Measurements from ENCODE around the gene GALNT7.

GRCh38 chr4:173253561-173253960 lies 85.0 kb downstream of the GALNT7 start:
- TF ChIP-seq EZH2 (IDR thresholded peaks at IDR 0.05; ENCODE audit: borderline replicate concordance, insufficient read depth, low read length, poor library complexity, severe bottlenecking) (no peak), CTCF (IDR thresholded peaks at IDR 0.05; ENCODE audit: poor library complexity, severe bottlenecking) (no peak)
- TF ChIP-seq, protein P1, sequence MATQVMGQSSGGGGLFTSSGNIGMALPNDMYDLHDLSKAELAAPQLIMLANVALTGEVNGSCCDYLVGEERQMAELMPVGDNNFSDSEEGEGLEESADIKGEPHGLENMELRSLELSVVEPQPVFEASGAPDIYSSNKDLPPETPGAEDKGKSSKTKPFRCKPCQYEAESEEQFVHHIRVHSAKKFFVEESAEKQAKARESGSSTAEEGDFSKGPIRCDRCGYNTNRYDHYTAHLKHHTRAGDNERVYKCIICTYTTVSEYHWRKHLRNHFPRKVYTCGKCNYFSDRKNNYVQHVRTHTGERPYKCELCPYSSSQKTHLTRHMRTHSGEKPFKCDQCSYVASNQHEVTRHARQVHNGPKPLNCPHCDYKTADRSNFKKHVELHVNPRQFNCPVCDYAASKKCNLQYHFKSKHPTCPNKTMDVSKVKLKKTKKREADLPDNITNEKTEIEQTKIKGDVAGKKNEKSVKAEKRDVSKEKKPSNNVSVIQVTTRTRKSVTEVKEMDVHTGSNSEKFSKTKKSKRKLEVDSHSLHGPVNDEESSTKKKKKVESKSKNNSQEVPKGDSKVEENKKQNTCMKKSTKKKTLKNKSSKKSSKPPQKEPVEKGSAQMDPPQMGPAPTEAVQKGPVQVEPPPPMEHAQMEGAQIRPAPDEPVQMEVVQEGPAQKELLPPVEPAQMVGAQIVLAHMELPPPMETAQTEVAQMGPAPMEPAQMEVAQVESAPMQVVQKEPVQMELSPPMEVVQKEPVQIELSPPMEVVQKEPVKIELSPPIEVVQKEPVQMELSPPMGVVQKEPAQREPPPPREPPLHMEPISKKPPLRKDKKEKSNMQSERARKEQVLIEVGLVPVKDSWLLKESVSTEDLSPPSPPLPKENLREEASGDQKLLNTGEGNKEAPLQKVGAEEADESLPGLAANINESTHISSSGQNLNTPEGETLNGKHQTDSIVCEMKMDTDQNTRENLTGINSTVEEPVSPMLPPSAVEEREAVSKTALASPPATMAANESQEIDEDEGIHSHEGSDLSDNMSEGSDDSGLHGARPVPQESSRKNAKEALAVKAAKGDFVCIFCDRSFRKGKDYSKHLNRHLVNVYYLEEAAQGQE (IDR thresholded peaks at IDR 0.05; ENCODE audit: borderline replicate concordance), result no peak

Measured in neural cell (in vitro differentiated cells).